Peyer's patch (tissue), 4 donors: ENCODE data around the gene RPGR.

ENCODE experiments used
- CTCF ChIP-seq, 6 experiments: fragments of 450-650 bp in 4 of 6; fragments of 200-600 bp in 2 of 6; sonication (generic) in 1 of 6; IDR thresholded peaks; one replicate each; pipeline ENCODE4 v1.5.1; 2017 to 2019; ENCODE audit warnings: antibody characterized with exemption in 6 of 6, mild to moderate bottlenecking in 3 of 6, moderate library complexity in 1 of 6
- POLR2A ChIP-seq, 2 donors: fragments of 450-650 bp; IDR thresholded peaks; one replicate each; pipeline ENCODE4 v1.5.1; 2017; ENCODE audit warnings: antibody characterized with exemption in 2 of 2, mild to moderate bottlenecking in 2 of 2, moderate library complexity in 2 of 2

DNA sequence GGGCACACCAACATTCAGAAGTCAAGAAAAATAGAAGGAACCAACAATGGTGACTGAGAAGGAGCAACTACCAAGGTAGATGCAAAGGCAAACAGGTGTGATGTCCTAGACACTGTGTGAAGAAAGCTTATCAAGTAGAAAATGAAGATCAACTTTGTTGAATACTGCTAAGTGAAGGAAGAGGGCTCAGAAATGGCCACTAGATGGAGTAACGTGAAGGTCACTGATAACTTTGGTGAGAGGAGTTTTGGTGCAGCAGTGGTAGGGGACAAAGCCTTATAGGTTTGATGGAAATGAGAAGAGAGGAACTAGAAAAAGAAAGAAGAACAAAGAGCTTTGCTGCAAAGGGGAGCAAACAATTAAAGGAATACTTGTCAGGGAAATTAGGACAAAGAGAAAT lies 48.6 kb upstream of the RPGR start:
- TF ChIP-seq CTCF (IDR thresholded peaks at IDR 0.05) = peak in 3 of 6 experiments; percentile 26 to 49 (median 33)
- TF ChIP-seq POLR2A (IDR thresholded peaks at IDR 0.05) = no peak
